ENCODE measurements around the gene MAP3K14.

GRCh38 chr17:45293413-45294211 lies 23.2 kb downstream of the MAP3K14 start:
- no peak for TF ChIP-seq EZH2 (IDR thresholded peaks at IDR 0.05; ENCODE audit: low read length, unreplicated experiment)
- TF ChIP-seq CTCF (conservative IDR thresholded peaks at IDR 0.05; ENCODE audit: low read depth, low read length) = peak; percentile 49
- TF ChIP-seq EZH2phosphoT487 (IDR thresholded peaks at IDR 0.05; ENCODE audit: borderline replicate concordance, low read length) = no peak
